Measurements from ENCODE around the gene TIMP2. TPM values are rescaled to one million over a fixed set of nuclear protein-coding genes. Genes with fewer than 3 reads are reported as not detected.

TIMP2 gene
- total and polyA plus RNA-seq, 4 experiments from 2014 or later: 0.22 to 6.0 (median 5.9) TPM; not detected in 1

DNA sequence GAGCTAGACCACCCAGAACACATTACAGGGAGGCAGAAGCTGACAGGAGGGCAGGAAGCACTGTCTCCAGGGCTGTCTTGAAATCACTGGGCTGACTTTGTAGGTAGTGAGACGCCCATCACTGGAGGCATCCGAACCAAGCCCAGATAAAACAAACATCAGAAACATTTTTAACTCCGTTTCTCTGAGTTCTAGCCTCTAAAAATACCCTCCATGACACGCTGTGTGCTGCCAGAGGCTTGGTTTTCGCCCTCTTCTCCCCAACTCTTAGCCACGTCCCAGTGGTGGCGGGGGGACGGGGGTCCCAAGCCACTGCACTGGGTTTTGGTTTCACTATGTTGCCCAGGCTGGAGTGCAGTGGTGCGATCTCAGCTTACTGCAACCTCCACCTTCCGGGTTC lies 23.4 kb downstream of the TIMP2 start:
- Histone ChIP-seq H3K27ac (ENCODE audit: low read depth, low read length) (no peak overlapping the region), H3K4me1 (ENCODE audit: insufficient read depth, low read length) (peaks cover 8% of the 10 kb centered on the region), H3K9me3 (ENCODE audit: control insufficient read depth in 1 of 2, low read length in 2 of 2) (no peaks in the 10 kb centered on the region), H3K27me3 (ENCODE audit: insufficient read depth, low read length) (no peaks in the 10 kb centered on the region), H3K36me3 (ENCODE audit: insufficient read depth, low read length) (no peaks in the 10 kb centered on the region), H3K4me3 (ENCODE audit: low read length in 2 of 2) (no peak overlapping the region)
- Mint-ChIP-seq H3K36me3 (no peaks in the 10 kb centered on the region), H3K27ac (peak overlapping the region in 1 of 7 donors; percentile 47), H3K27me3 (no peaks in the 10 kb centered on the region), H3K4me3 (no peak overlapping the region), H3K4me1 (peaks cover 5 to 11% (median 7%) of the 10 kb centered on the region in 4 donors), H3K9me3 (peaks cover 0 to 2% (median 0%) of the 10 kb centered on the region in 8 donors)
- POLR2A ChIA-PET (ENCODE audit: partially characterized antibody): no interaction called here
- CTCF ChIA-PET (ENCODE audit: partially characterized antibody): no interaction called here
- DNase-seq: no peak
- intact Hi-C loops (cut with micrococcal nuclease): no loop called here

DNA sequence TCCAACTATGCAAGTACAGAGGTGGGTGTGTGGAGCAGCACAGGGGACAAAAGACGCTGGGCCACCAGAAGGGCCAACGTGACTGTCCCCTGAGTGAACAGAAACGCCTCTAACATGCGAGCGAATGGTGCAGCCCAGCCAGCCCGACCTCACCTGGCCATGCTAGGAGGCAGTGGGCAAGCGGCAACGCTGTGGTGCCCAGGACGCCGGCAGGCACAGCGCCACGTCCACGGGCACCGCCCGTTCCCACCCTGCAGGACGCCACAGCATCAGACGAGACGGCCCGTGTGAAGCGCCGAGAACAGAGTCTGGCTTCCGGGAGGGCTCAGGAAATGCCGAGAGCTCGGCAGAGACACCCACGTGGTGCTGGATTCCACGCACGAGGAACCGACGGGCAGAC lies 24.4 kb downstream of the TIMP2 start:
- no peak overlapping the region for H3K4me3 Mint-ChIP-seq
- POLR2A ChIA-PET (ENCODE audit: partially characterized antibody): no interaction called here

DNA sequence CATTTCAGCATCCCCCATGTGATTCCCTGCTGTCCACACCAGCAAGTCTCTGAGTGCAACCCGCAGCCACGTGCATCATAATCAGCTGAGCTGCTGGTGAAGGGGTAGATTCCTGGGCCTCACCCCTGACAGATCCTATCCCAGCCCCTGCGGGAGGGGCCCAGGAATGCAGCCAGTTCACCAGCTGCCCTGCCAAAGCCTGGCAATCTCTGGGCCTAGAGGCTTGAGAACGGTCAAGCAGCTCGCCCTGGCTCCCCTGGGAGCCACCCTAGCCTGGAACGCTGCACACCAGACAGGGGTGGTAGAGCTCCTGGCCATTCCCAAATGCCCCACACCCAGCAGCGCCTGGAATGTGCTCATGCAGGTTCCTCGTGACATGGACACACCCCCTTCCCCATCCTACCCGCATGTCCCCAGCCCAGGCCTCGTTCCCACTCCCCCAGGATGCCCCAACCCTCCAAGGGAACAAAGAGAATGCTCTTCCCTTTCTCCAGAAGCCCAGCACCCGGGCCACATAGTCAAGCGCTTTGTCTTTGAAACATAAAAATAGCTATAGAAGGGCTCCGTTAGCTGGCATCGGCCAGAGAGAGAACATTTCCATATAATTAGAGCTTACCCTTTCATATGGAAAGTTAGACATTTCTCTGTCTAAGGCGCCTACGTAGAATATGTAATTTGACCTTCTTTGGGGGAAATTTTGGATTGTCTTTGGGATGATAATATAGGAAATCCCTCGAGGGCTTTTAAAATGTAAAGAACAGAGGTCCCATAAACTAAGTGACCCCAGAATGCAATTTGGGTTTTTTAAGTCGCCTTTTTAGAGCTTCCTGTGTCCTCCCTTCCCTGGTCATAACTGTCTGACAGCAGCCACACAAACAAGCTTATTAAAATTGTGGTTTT lies 25.6 kb downstream of the TIMP2 start:
- H3K9me3 ChIP-seq (ENCODE audit: control insufficient read depth in 1 of 2, low read length in 2 of 2): no peaks in the 10 kb centered on the region
- peaks cover 0 to 2% (median 0%) of the 10 kb centered on the region in 8 donors for H3K9me3 Mint-ChIP-seq
- no peaks in the 10 kb centered on the region for H3K27me3 Mint-ChIP-seq
- no peak overlapping the region for H3K4me3 Mint-ChIP-seq
- intact Hi-C loops (cut with micrococcal nuclease): no loop called here
- H3K36me3 ChIP-seq (ENCODE audit: insufficient read depth, low read length): no peaks in the 10 kb centered on the region
- H3K36me3 Mint-ChIP-seq: no peaks in the 10 kb centered on the region
- no peak overlapping the region for H3K27ac Mint-ChIP-seq
- H3K27ac ChIP-seq (ENCODE audit: low read depth, low read length): no peak overlapping the region
- no peak for DNase-seq
- peaks cover 8% of the 10 kb centered on the region for H3K4me1 ChIP-seq (ENCODE audit: insufficient read depth, low read length)
- H3K27me3 ChIP-seq (ENCODE audit: insufficient read depth, low read length): no peaks in the 10 kb centered on the region
- no peak overlapping the region for H3K4me3 ChIP-seq (ENCODE audit: low read length in 2 of 2)
- H3K4me1 Mint-ChIP-seq: peaks cover 5 to 11% (median 7%) of the 10 kb centered on the region in 4 donors
- ChIA-PET CTCF (ENCODE audit: partially characterized antibody) (no interaction called here), POLR2A (ENCODE audit: partially characterized antibody) (interaction anchor here (0.6 kb wide), 1 partner anchor 10 kb away, joined by 3 read pairs; no protein-coding TSS in a partner anchor)

More for the DNA sequence above, 24.4 kb downstream of the TIMP2 start:
- Histone ChIP-seq H3K9me3 (ENCODE audit: control insufficient read depth in 1 of 2, low read length in 2 of 2) (no peaks in the 10 kb centered on the region), H3K27ac (ENCODE audit: low read depth, low read length) (no peak overlapping the region), H3K27me3 (ENCODE audit: insufficient read depth, low read length) (no peaks in the 10 kb centered on the region), H3K36me3 (ENCODE audit: insufficient read depth, low read length) (no peaks in the 10 kb centered on the region), H3K4me1 (ENCODE audit: insufficient read depth, low read length) (peaks cover 8% of the 10 kb centered on the region), H3K4me3 (ENCODE audit: low read length in 2 of 2) (no peak overlapping the region)
- CTCF ChIA-PET (ENCODE audit: partially characterized antibody): no interaction called here
- intact Hi-C loops (cut with micrococcal nuclease): no loop called here
- H3K27ac Mint-ChIP-seq: no peak overlapping the region
- DNase-seq: no peak
- peaks cover 5 to 11% (median 7%) of the 10 kb centered on the region in 4 donors for H3K4me1 Mint-ChIP-seq
- peaks cover 0 to 2% (median 0%) of the 10 kb centered on the region in 8 donors for H3K9me3 Mint-ChIP-seq
- no peaks in the 10 kb centered on the region for H3K36me3 Mint-ChIP-seq
- H3K27me3 Mint-ChIP-seq: no peaks in the 10 kb centered on the region

- Histone ChIP-seq H3K4me3 (ENCODE audit: low read length in 2 of 2) (no peak overlapping the region), H3K27ac (ENCODE audit: low read depth, low read length) (no peak overlapping the region), H3K4me1 (ENCODE audit: insufficient read depth, low read length) (peaks cover 8% of the 10 kb centered on the region), H3K36me3 (ENCODE audit: insufficient read depth, low read length) (no peaks in the 10 kb centered on the region), H3K9me3 (ENCODE audit: control insufficient read depth in 1 of 2, low read length in 2 of 2) (no peaks in the 10 kb centered on the region), H3K27me3 (ENCODE audit: insufficient read depth, low read length) (no peaks in the 10 kb centered on the region)
- no peak overlapping the region for H3K27ac Mint-ChIP-seq
- no peak for DNase-seq
- no peaks in the 10 kb centered on the region for H3K27me3 Mint-ChIP-seq
- intact Hi-C loops (cut with micrococcal nuclease): no loop called here
- peaks cover 0 to 2% (median 0%) of the 10 kb centered on the region in 8 donors for H3K9me3 Mint-ChIP-seq
- peaks cover 5 to 11% (median 6%) of the 10 kb centered on the region in 4 donors for H3K4me1 Mint-ChIP-seq
- H3K36me3 Mint-ChIP-seq: no peaks in the 10 kb centered on the region
- ChIA-PET CTCF (ENCODE audit: partially characterized antibody) (no interaction called here), POLR2A (ENCODE audit: partially characterized antibody) (no interaction called here)
- H3K4me3 Mint-ChIP-seq: no peak overlapping the region
Observed at GRCh38 chr17:78898947-78899346, 26.2 kb downstream of the TIMP2 start.

DNA sequence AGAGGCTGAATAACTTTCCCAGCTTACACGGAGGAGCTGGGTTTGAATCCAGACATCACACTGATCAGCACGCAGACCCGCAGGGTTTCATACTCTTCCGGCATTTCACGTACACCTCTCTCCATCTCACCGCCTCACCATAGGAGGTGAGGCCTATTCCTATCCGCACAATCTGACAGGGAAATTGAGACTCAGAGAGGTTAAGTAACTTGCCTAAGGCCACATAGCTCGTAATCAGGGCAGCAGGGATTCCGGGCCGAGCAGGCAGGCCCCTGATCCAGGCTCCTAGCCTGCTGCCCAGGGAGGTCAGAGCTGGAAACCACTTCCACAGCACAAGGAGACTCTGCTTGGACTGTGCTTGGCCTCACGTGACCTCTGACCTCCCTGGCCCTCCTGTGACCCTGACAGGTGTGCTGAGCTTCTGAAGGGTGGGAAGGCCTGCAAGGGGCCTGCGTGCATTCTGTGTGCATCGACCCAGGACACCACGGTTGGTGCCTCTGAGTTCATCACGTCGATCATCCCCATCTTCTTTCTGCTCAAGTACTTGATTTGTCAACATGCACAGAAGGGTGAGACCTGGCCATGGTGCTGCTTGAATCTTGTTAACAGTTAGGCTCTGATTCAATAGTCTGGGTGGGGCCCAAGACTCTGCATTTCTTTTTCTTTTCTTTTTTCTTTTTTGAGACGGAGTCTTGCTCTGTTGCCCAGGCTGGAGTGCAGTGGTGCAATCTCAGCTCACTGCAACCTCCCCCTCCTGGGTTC lies 26.9 kb downstream of the TIMP2 start:
- no peak overlapping the region for H3K4me3 Mint-ChIP-seq
- no peaks in the 10 kb centered on the region for H3K27me3 ChIP-seq (ENCODE audit: insufficient read depth, low read length)
- no peaks in the 10 kb centered on the region for H3K27me3 Mint-ChIP-seq
- ChIA-PET CTCF (ENCODE audit: partially characterized antibody) (no interaction called here), POLR2A (ENCODE audit: partially characterized antibody) (no interaction called here)
- DNase-seq: no peak
- no peaks in the 10 kb centered on the region for H3K36me3 ChIP-seq (ENCODE audit: insufficient read depth, low read length)
- H3K4me1 Mint-ChIP-seq: peaks cover 0 to 5% (median 0%) of the 10 kb centered on the region in 4 donors
- H3K36me3 Mint-ChIP-seq: no peaks in the 10 kb centered on the region
- H3K4me1 ChIP-seq (ENCODE audit: insufficient read depth, low read length): peaks cover 3% of the 10 kb centered on the region
- H3K27ac ChIP-seq (ENCODE audit: low read depth, low read length): no peak overlapping the region
- H3K9me3 Mint-ChIP-seq: peaks cover 0 to 2% (median 0%) of the 10 kb centered on the region in 8 donors
- H3K9me3 ChIP-seq (ENCODE audit: control insufficient read depth in 1 of 2, low read length in 2 of 2): no peaks in the 10 kb centered on the region
- no peak overlapping the region for H3K27ac Mint-ChIP-seq
- intact Hi-C loops (cut with micrococcal nuclease): no loop called here
- no peak overlapping the region for H3K4me3 ChIP-seq (ENCODE audit: low read length in 2 of 2)

DNA sequence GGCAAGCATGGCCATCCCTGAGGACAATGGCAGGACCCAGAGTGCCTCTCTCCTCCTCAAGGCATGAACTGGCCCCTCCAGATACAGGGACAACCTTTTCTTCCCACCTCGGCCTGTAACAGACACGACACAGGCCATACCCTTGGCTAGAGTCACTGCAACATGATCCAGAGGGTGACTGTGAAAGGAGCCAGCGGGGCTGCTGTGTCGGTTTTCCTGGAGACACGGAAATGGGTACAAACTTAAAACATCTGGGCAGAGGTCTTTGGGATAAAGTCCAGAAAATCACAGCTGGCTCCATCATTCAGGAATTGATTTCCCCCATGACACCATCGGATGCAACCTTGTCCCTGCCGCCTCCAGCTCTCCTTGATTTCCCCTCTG lies 27.5 kb downstream of the TIMP2 start:
- Mint-ChIP-seq H3K4me3 (no peak overlapping the region), H3K9me3 (peaks cover 0 to 2% (median 0%) of the 10 kb centered on the region in 8 donors), H3K4me1 (peaks cover 0 to 4% (median 0%) of the 10 kb centered on the region in 4 donors), H3K36me3 (no peaks in the 10 kb centered on the region), H3K27ac (no peak overlapping the region), H3K27me3 (no peaks in the 10 kb centered on the region)
- no peak for DNase-seq
- H3K4me3 ChIP-seq (ENCODE audit: low read length in 2 of 2): no peak overlapping the region
- intact Hi-C loops (cut with micrococcal nuclease): no loop called here
- no peak overlapping the region for H3K27ac ChIP-seq (ENCODE audit: low read depth, low read length)
- no peaks in the 10 kb centered on the region for H3K4me1 ChIP-seq (ENCODE audit: insufficient read depth, low read length)
- H3K36me3 ChIP-seq (ENCODE audit: insufficient read depth, low read length): no peaks in the 10 kb centered on the region
- H3K27me3 ChIP-seq (ENCODE audit: insufficient read depth, low read length): no peaks in the 10 kb centered on the region
- CTCF ChIA-PET (ENCODE audit: partially characterized antibody): no interaction called here
- POLR2A ChIA-PET (ENCODE audit: partially characterized antibody): no interaction called here
- H3K9me3 ChIP-seq (ENCODE audit: control insufficient read depth in 1 of 2, low read length in 2 of 2): no peaks in the 10 kb centered on the region

DNA sequence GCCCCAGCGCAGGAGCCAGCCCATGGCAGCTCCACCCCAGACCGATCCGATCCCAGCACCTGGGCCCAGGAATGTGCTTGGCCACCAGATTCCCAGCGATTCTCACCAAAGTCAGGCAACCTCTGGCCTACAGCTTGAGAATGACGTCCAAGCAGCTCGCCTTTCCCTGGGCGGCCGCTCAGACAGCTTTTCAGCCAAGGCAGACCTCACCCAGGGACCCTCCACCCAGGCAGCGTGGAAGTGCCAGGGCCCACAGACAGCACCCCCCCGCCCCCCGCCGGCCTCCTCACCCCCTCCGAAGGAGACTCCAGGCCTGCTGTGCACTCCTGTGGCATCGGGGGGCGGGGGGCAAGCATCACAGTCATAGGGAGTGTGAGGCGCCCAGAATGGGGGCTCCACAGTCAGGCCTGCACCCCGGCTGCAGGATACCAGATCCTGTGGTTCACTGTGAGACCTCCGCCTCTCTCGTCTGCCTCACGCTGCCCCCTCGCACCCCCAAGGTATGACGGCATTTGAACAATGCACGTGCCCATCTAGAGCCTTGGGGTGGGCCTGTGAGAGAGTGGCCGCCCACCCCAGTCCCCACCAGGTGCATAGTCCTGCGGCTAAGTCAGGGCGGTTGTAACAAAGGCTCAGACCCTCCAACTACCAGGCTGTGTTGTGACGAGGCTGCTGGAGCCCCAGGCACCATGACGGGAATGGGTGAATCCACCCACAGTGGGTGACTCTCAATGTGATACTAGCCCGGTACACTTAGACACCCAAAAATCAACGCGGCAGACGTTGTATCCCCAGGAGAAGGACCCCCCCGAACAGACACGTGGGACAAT lies 28.1 kb downstream of the TIMP2 start:
- no peak for DNase-seq
- Histone ChIP-seq H3K27ac (ENCODE audit: low read depth, low read length) (no peak overlapping the region), H3K9me3 (ENCODE audit: control insufficient read depth in 1 of 2, low read length in 2 of 2) (no peaks in the 10 kb centered on the region), H3K36me3 (ENCODE audit: insufficient read depth, low read length) (no peaks in the 10 kb centered on the region), H3K4me3 (ENCODE audit: low read length in 2 of 2) (no peak overlapping the region), H3K27me3 (ENCODE audit: insufficient read depth, low read length) (no peaks in the 10 kb centered on the region), H3K4me1 (ENCODE audit: insufficient read depth, low read length) (no peaks in the 10 kb centered on the region)
- intact Hi-C loops (cut with micrococcal nuclease): no loop called here
- CTCF ChIA-PET (ENCODE audit: partially characterized antibody): no interaction called here
- Mint-ChIP-seq H3K27me3 (no peaks in the 10 kb centered on the region), H3K36me3 (no peaks in the 10 kb centered on the region), H3K9me3 (peaks cover 0 to 4% (median 0%) of the 10 kb centered on the region in 8 donors), H3K27ac (peak overlapping the region in 1 of 7 donors; percentile 42), H3K4me1 (peaks cover 0 to 6% (median under 1%) of the 10 kb centered on the region in 4 donors), H3K4me3 (no peak overlapping the region)
- POLR2A ChIA-PET (ENCODE audit: partially characterized antibody): no interaction called here

Measured in CD4-positive, alpha-beta memory T cell (primary cell).